B cell (primary cell): ENCODE results near the gene FLT1. TPM values are rescaled to one million over a fixed set of nuclear protein-coding genes. Genes with fewer than 3 reads are reported as not detected.

Experiments
- ATAC-seq: fragments of 200-7000 bp; cut with Tn5 transposase; one replicate; pipeline ENCODE4 v1.10.0; 2021; ENCODE audit warnings: low read depth, mild to moderate bottlenecking, moderate number of reproducible peaks, moderate library complexity
- CTCF ChIA-PET: fragments of 350-600 bp; sonication (Branson Sonifier 250); formaldehyde crosslinking; loops from one replicate; lab custom pipeline; 2021; ENCODE audit warnings: antibody characterized with exemption, inconsistent platforms; lab: Charles Lee
- POLR2A ChIA-PET: fragments of 350-600 bp; sonication (Branson Sonifier 250); formaldehyde crosslinking; loops from one replicate; lab custom pipeline; 2021; ENCODE audit warnings: antibody characterized with exemption; lab: Charles Lee
- DNase-seq: peaks from one replicate; pipeline ENCODE4 v3.0.0; 2013
- H2AFZ ChIP-seq: 2 replicates; pipeline ENCODE4 v1.6.1; 2012; ENCODE audit warnings: mild to moderate bottlenecking, low read depth, low read length; ENCODE audit not compliant: insufficient read depth, poor library complexity, severe bottlenecking
- H3K27ac ChIP-seq, 2 donors: 1 replicate in 1 of 2; 2 replicates in 1 of 2; pipeline ENCODE4 v1.5.1; 2012 to 2013; ENCODE audit warnings: low read length in 2 of 2, mild to moderate bottlenecking in 2 of 2, moderate library complexity in 1 of 2
- H3K27me3 ChIP-seq, 4 experiments: fragments of 200-600 bp in 1 of 4; sonication (generic) in 1 of 4; replicated peaks in 1 of 4; 1 replicate in 2 of 4; 2 replicates in 2 of 4; pipeline versions ENCODE4 v1.6.1 to v1.7.0; 2013 to 2016; ENCODE audit warnings: low read length in 3 of 4, mild to moderate bottlenecking in 2 of 4, mixed read lengths in 1 of 4, moderate library complexity in 1 of 4; ENCODE audit not compliant: insufficient read depth in 4 of 4, control insufficient read depth in 3 of 4; ENCODE audit errors: control extremely low read depth in 1 of 4
- H3K36me3 ChIP-seq, 2 experiments: replicated peaks in 1 of 2; 1 replicate in 1 of 2; 2 replicates in 1 of 2; pipeline versions ENCODE4 v1.6.1 to v1.7.1; 2013; ENCODE audit warnings: low read length in 1 of 2; ENCODE audit not compliant: insufficient read depth in 2 of 2, control insufficient read depth in 1 of 2; ENCODE audit errors: control extremely low read depth in 1 of 2, extremely low read depth in 1 of 2
- H3K4me1 ChIP-seq, 2 donors: fragments of 200-600 bp in 1 of 2; sonication (generic) in 1 of 2; 1 replicate in 1 of 2; 2 replicates in 1 of 2; pipeline versions ENCODE4 v1.5.1 to v1.6.1; 2013 to 2017; ENCODE audit warnings: low read length in 2 of 2; ENCODE audit not compliant: control insufficient read depth in 2 of 2, insufficient read depth in 2 of 2
- H3K4me2 ChIP-seq: replicated peaks from 2 replicates; pipeline ENCODE3; 2012; ENCODE audit warnings: mild to moderate bottlenecking, low read depth, low read length; ENCODE audit not compliant: poor library complexity, severe bottlenecking
- H3K4me3 ChIP-seq, 5 experiments: fragments of 200-600 bp in 1 of 5; sonication (generic) in 1 of 5; 1 replicate in 3 of 5; 2 replicates in 2 of 5; pipeline versions ENCODE4 v1.5.1 to v1.7.0; 2011 to 2016; ENCODE audit warnings: low read length in 4 of 5, mild to moderate bottlenecking in 4 of 5, low read depth in 2 of 5, control low read depth in 1 of 5, moderate library complexity in 1 of 5; ENCODE audit not compliant: insufficient read depth in 1 of 5; ENCODE audit errors: control extremely low read depth in 1 of 5, extremely low read depth in 1 of 5
- H3K79me2 ChIP-seq: fragments of 200-600 bp; sonication (generic); one replicate; pipeline ENCODE4 v1.6.0; 2016; ENCODE audit warnings: low read length; ENCODE audit not compliant: control insufficient read depth, insufficient read depth
- H3K9ac ChIP-seq: fragments of 200-600 bp; sonication (generic); 2 replicates; pipeline ENCODE4 v1.6.1; 2017; ENCODE audit warnings: mild to moderate bottlenecking, low read length, moderate library complexity
- H3K9me3 ChIP-seq, 3 donors: one replicate each; pipeline versions ENCODE4 v1.6.1 to v1.7.1; 2013; ENCODE audit warnings: low read length in 2 of 3; ENCODE audit not compliant: control insufficient read depth in 2 of 3, insufficient read depth in 1 of 3; ENCODE audit errors: control extremely low read depth in 1 of 3
- H4K20me1 ChIP-seq: 2 replicates; pipeline ENCODE4 v1.6.0; 2012; ENCODE audit warnings: mild to moderate bottlenecking, low read length; ENCODE audit not compliant: insufficient read depth, control insufficient read depth, poor library complexity, severe bottlenecking
- H3K27ac Mint-ChIP-seq: one replicate; pipeline ENCODE4 v1.8.0; 2021; ENCODE audit warnings: mixed read lengths
- H3K27me3 Mint-ChIP-seq: one replicate; pipeline ENCODE4 v1.8.0; 2021; ENCODE audit warnings: mixed read lengths
- H3K4me1 Mint-ChIP-seq: one replicate; pipeline ENCODE4 v1.8.0; 2021; ENCODE audit warnings: mixed read lengths
- H3K4me3 Mint-ChIP-seq: one replicate; pipeline ENCODE4 v1.8.0; 2021; ENCODE audit warnings: mixed read lengths
- H3K9me3 Mint-ChIP-seq: one replicate; pipeline ENCODE4 v1.8.0; 2022; ENCODE audit warnings: mixed read lengths; ENCODE audit not compliant: insufficient read depth
- EZH2 ChIP-seq: IDR thresholded peaks from 2 replicates; pipeline ENCODE4 v1.6.1; 2012; ENCODE audit warnings: borderline replicate concordance, low read depth, mild to moderate bottlenecking, moderate library complexity, low read length; ENCODE audit not compliant: insufficient read depth, poor library complexity, severe bottlenecking
- WGBS: methylation state at CpG from one replicate; pipeline ENCODE4 v1.1.5; 2013; ENCODE audit warnings: missing lambda C conversion rate; ENCODE audit not compliant: insufficient coverage; 5-methylcytosine and 5-hydroxymethylcytosine counted together
- intact Hi-C: fragments of 100-400 bp; cut with micrococcal nuclease; formaldehyde crosslinking; loops from one replicate; pipeline ENCODE4 v1.10.0; 2022
- polyA plus RNA-seq: library from polyadenylated mRNA; depleted of rRNA; stranded (reverse); fragments of >200 nt; gene quantifications from 2 replicates; pipeline ENCODE4 v1.2.3, GENCODE V29; 2012
- total RNA-seq, 2 donors: library from RNA; stranded (reverse); fragments of 120-200 nt in 1 of 2; gene quantifications; 1 replicate in 1 of 2; 2 replicates in 1 of 2; pipeline versions ENCODE4 v1.2.3 to v1.2.4, GENCODE V29; 2013 to 2022
- TF ChIP-seq, protein P1 (sequence below): fragments of 200-600 bp; IDR thresholded peaks from one replicate; pipeline ENCODE4 v1.8.0; 2022; ENCODE audit warnings: antibody characterized with exemption, mild to moderate bottlenecking

FLT1 gene
- total and polyA plus RNA-seq, 2 donors (not counting 1 experiment from before 2014, with no cell fraction given): 1.1 to 1.2 TPM

DNA sequence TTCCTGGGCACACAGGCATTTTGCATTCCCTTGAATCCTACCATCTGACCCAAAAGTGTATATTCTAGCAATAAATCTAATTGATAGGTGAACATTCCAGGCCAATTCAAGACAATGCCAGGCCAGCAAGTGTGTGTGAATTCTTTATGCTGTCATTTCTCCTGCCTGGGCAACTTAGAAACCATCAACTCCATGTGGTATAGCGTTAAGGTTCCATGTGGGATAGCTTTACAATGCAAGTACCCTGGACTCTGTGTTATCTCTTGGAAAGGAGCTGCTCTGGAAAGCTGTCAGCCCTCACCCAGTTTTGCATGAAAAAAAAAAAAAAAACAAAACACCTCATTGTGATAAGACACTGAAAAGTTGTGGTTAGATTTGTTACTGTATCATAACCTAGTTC lies 15.6 kb upstream of the FLT1 start:
- Mint-ChIP-seq H3K27ac (no peak overlapping the region), H3K9me3 (no peaks in the 10 kb centered on the region), H3K4me1 (peaks cover 1% of the 10 kb centered on the region), H3K27me3 (peaks cover 6% of the 10 kb centered on the region), H3K4me3 (no peak overlapping the region)
- no peak overlapping the region for H3K9ac ChIP-seq
- no peaks in the 10 kb centered on the region for H3K36me3 ChIP-seq
- H3K9me3 ChIP-seq: no peaks in the 10 kb centered on the region
- no peak overlapping the region for H3K27ac ChIP-seq
- H3K4me2 ChIP-seq: no peak overlapping the region
- intact Hi-C loops: no loop called here
- DNase-seq (no peak), ATAC-seq (no peak)
- no CpG with 5 or more reads among the region's 1 CpG for WGBS
- H3K4me3 ChIP-seq: no peak overlapping the region
- H3K27me3 ChIP-seq: no peaks in the 10 kb centered on the region
- TF ChIP-seq, protein P1, sequence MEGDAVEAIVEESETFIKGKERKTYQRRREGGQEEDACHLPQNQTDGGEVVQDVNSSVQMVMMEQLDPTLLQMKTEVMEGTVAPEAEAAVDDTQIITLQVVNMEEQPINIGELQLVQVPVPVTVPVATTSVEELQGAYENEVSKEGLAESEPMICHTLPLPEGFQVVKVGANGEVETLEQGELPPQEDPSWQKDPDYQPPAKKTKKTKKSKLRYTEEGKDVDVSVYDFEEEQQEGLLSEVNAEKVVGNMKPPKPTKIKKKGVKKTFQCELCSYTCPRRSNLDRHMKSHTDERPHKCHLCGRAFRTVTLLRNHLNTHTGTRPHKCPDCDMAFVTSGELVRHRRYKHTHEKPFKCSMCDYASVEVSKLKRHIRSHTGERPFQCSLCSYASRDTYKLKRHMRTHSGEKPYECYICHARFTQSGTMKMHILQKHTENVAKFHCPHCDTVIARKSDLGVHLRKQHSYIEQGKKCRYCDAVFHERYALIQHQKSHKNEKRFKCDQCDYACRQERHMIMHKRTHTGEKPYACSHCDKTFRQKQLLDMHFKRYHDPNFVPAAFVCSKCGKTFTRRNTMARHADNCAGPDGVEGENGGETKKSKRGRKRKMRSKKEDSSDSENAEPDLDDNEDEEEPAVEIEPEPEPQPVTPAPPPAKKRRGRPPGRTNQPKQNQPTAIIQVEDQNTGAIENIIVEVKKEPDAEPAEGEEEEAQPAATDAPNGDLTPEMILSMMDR: no peak
- no peak for TF ChIP-seq EZH2
- H4K20me1 ChIP-seq: no peaks in the 10 kb centered on the region
- H3K79me2 ChIP-seq: no peaks in the 10 kb centered on the region
- peaks cover 0 to 3% of the 10 kb centered on the region in 2 donors for H3K4me1 ChIP-seq
- no peak overlapping the region for H2AFZ ChIP-seq
- CTCF ChIA-PET: no interaction called here
- POLR2A ChIA-PET: interaction anchor here (0.5 kb wide), 1 partner anchor 18 kb away, joined by 3 read pairs; no protein-coding TSS in a partner anchor

DNA sequence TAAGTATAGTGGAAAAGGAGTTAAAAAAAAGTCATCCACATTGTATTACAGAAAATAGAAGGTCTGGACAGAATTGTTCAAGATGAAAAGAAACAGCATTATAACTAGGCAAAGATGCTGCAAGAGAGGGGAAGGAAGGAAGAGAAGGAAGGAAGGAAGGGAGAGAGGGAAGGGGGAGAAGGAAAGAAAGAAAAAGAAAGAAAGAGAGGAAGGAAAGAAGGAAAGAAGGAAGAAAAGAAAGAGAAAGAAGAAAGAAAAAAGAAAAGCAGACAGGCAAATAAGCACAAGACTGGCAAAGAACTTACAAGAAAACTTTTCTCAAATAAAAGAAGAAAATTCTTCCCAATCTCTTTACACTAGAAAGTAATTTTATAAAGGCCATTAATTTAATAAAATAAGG lies 15.1 kb upstream of the FLT1 start:
- Mint-ChIP-seq H3K9me3 (no peaks in the 10 kb centered on the region), H3K4me1 (peaks cover 4% of the 10 kb centered on the region), H3K4me3 (no peak overlapping the region), H3K27ac (no peak overlapping the region), H3K27me3 (peaks cover 6% of the 10 kb centered on the region)
- no peak for ATAC-seq
- POLR2A ChIA-PET: interaction anchor here (0.5 kb wide), 1 partner anchor 18 kb away, joined by 3 read pairs; no protein-coding TSS in a partner anchor
- no peak overlapping the region for H3K27ac ChIP-seq
- H3K9me3 ChIP-seq: no peaks in the 10 kb centered on the region
- no peak overlapping the region for H3K9ac ChIP-seq
- H3K4me1 ChIP-seq: peaks cover 0 to 7% of the 10 kb centered on the region in 2 donors
- H2AFZ ChIP-seq: no peak overlapping the region
- CTCF ChIA-PET: no interaction called here
- H3K27me3 ChIP-seq: no peaks in the 10 kb centered on the region
- no peaks in the 10 kb centered on the region for H3K79me2 ChIP-seq
- no peak for DNase-seq
- no peak overlapping the region for H3K4me3 ChIP-seq
- no peaks in the 10 kb centered on the region for H4K20me1 ChIP-seq
- intact Hi-C loops: no loop called here
- TF ChIP-seq, protein P1: no peak
- TF ChIP-seq EZH2: no peak
- H3K4me2 ChIP-seq: no peak overlapping the region
- H3K36me3 ChIP-seq: no peaks in the 10 kb centered on the region
